ENCODE results near the gene LSG1.

LSG1 gene

DNA sequence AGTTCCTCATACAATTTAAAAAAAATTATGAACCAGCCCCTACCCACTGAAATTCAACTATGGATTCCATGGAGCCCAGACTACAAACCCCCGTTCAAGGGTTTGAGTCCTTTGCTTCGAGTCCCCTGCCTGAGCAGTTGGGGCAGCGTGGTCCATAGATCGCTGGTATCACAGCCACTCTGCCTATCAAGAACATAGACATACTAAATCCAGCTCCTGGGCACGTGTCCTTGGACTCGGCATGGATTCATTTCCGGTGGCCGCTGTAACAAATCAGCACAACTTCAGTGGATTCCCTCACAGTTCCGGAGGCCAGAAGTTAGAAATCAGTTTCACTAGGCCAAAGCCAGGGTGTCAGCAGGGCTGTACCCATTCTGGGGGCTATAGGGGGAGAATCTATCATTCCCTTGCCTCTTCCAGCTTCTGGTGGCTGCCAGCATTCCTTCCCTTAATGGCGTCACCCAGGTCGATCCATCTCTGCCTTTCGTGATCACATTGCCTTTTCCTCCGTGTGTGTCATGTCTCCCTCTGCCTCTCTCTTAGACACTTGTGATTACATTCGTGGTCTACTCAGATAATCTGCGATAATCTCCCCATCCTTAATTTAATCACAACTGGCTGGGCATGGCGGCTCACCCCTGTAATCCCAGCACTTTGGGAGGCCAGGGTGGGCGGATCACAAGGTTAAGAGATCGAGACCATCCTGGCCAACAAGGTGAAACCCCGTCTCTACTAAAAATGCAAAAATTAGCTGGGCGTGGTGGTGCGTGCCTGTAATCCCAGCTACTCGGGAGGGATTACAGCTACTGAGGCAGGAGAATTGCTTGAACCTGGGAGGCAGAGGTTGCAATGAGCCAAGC lies 34.2 kb downstream of the LSG1 start:
- TF ChIP-seq EGR1 (IDR thresholded peaks at IDR 0.05) (no peak), YY1 (IDR thresholded peaks at IDR 0.05; ENCODE audit: low read depth) (no peak), ZBTB7A (IDR thresholded peaks at IDR 0.05; ENCODE audit: low read depth) (no peak), EP300 (IDR thresholded peaks at IDR 0.05; ENCODE audit: borderline replicate concordance) (no peak), TEAD4 (IDR thresholded peaks at IDR 0.05) (no peak), TAF1 (IDR thresholded peaks at IDR 0.05; ENCODE audit: low read depth) (no peak), NFIC (IDR thresholded peaks at IDR 0.05) (no peak), USF1 (IDR thresholded peaks at IDR 0.05) (no peak), TCF12 (IDR thresholded peaks at IDR 0.05; ENCODE audit: low read depth) (no peak), CREB1 (IDR thresholded peaks at IDR 0.05; ENCODE audit: low read depth) (no peak), REST (IDR thresholded peaks at IDR 0.05; ENCODE audit: low read depth) (no peak), FOXM1 (IDR thresholded peaks at IDR 0.05; ENCODE audit: borderline replicate concordance, low read depth) (no peak), RAD21 (IDR thresholded peaks at IDR 0.05; ENCODE audit: low read depth) (no peak), CEBPB (IDR thresholded peaks at IDR 0.05) (no peak)
- TF ChIP-seq, protein P1, sequence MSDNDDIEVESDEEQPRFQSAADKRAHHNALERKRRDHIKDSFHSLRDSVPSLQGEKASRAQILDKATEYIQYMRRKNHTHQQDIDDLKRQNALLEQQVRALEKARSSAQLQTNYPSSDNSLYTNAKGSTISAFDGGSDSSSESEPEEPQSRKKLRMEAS (IDR thresholded peaks at IDR 0.05) = no peak

DNA sequence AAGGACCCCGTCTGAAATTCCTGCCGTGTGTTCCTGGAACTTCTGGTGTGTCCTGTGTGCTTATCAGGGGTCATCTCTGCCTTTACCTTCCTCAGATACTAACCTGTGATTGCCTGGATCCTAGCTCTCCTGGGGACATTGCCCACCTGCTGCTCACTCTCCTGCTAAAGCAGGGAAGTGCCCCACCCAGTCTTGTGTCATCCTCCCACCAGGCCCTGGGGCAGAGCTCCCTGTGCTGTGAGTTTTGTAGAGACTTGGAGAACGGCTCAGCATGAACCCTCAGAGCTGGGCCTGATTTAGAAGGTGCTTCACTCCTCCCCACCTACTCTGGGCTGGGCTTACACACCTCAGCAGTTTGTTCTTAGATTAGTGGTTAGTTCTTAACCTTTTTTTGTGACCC lies 34.9 kb downstream of the LSG1 start:
- TF ChIP-seq FOXM1 (IDR thresholded peaks at IDR 0.05; ENCODE audit: borderline replicate concordance, low read depth) (no peak), NFIC (IDR thresholded peaks at IDR 0.05) (no peak), TEAD4 (IDR thresholded peaks at IDR 0.05) (no peak), REST (IDR thresholded peaks at IDR 0.05; ENCODE audit: low read depth) (no peak), EGR1 (IDR thresholded peaks at IDR 0.05) (no peak), TCF12 (IDR thresholded peaks at IDR 0.05; ENCODE audit: low read depth) (no peak), EP300 (IDR thresholded peaks at IDR 0.05; ENCODE audit: borderline replicate concordance) (no peak), USF1 (IDR thresholded peaks at IDR 0.05) (no peak), ZBTB7A (IDR thresholded peaks at IDR 0.05; ENCODE audit: low read depth) (no peak), TAF1 (IDR thresholded peaks at IDR 0.05; ENCODE audit: low read depth) (no peak), CEBPB (IDR thresholded peaks at IDR 0.05) (no peak)

GRCh38 chr3:194633349-194634004 lies 38.5 kb downstream of the LSG1 start, which contains the start of gene TMEM44:
Gene TMEM44, minus strand, starts transcription at chr3:194633419. Its CDS starts 204 bp downstream, at chr3:194633215.
- TF ChIP-seq TCF12 (IDR thresholded peaks at IDR 0.05; ENCODE audit: low read depth) (peak; percentile 40; the same call in 1 of the 2 replicates), YY1 (IDR thresholded peaks at IDR 0.05; ENCODE audit: low read depth) (peak; percentile 46; the same call in 1 of the 2 replicates), TEAD4 (IDR thresholded peaks at IDR 0.05) (peak; percentile 5; the same call in 1 of the 2 replicates), EGR1 (IDR thresholded peaks at IDR 0.05) (no peak), EP300 (IDR thresholded peaks at IDR 0.05; ENCODE audit: borderline replicate concordance) (no peak), ZBTB7A (IDR thresholded peaks at IDR 0.05; ENCODE audit: low read depth) (peak; percentile 96), CREB1 (IDR thresholded peaks at IDR 0.05; ENCODE audit: low read depth) (no peak), TAF1 (IDR thresholded peaks at IDR 0.05; ENCODE audit: low read depth) (peak; percentile 70; the same call in 1 of the 2 replicates), FOXM1 (IDR thresholded peaks at IDR 0.05; ENCODE audit: borderline replicate concordance, low read depth) (no peak), NFIC (IDR thresholded peaks at IDR 0.05) (peak; percentile 63), CEBPB (IDR thresholded peaks at IDR 0.05) (no peak), USF1 (IDR thresholded peaks at IDR 0.05) (no peak), RAD21 (IDR thresholded peaks at IDR 0.05; ENCODE audit: low read depth) (peak; percentile 54; the same call in 1 of the 2 replicates)
- TF ChIP-seq, protein P1 (IDR thresholded peaks at IDR 0.05) = peak; percentile 81

DNA sequence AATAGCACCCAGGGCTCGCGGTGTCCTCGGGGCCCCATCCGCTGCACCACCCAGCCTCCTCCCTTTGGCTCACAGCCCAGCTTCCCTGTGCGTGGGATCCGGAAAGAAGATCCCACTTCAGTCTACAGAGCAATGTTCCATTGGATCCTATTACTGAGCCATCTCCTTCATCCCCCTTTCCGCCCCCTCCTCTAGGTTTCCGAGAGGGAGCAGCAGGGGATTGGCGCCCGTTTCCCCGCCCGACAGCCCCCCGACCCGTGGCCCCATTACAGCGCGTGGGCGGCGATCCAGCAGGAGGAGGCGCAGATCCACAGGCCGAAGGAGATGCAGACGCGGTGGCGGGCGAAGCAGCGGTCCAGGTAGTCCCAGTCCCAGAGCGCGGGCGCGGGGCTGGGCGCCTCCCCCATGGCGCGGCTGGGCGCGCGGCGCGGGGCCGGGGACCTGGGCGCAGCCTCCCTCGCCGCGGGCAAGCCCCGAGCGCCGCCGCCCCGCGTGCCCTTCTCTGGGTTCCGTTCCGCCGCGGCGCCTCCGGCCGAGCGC lies 39.1 kb downstream of the LSG1 start:
- peak; percentile 77 for TF ChIP-seq EGR1 (IDR thresholded peaks at IDR 0.05)
- no peak for TF ChIP-seq REST (IDR thresholded peaks at IDR 0.05; ENCODE audit: low read depth)
- no peak for TF ChIP-seq TAF1 (IDR thresholded peaks at IDR 0.05; ENCODE audit: low read depth)
- TF ChIP-seq TEAD4 (IDR thresholded peaks at IDR 0.05) = no peak
- no peak for TF ChIP-seq RAD21 (IDR thresholded peaks at IDR 0.05; ENCODE audit: low read depth)
- TF ChIP-seq NFIC (IDR thresholded peaks at IDR 0.05) = peak; percentile 63

All from Ishikawa (cell line).